Non-pigmented ciliary epithelial cell (primary cell): ENCODE measurements around the gene HOXA3.

Experiments used
- DNase-seq: peaks from one replicate; pipeline ENCODE4 v3.0.0-alpha.2; 2010; ENCODE audit warnings: low read depth

Gene HOXA3

GRCh38 chr7:27165996-27166530 lies 13.7 kb upstream of the HOXA3 start:
- DNase-seq = no peak

GRCh38 chr7:27165089-27165995 lies 13.0 kb upstream of the HOXA3 start, which contains the start of gene HOXA9:
TSS of gene HOXA9 (minus strand) at chr7:27165537. CDS start at chr7:27165457, 80 bp downstream.
- DNase-seq = no peak

- DNase-seq = no peak
These were observed 12.1 kb upstream of the HOXA3 start for GRCh38 chr7:27164367-27165088.

- DNase-seq = no peak
These were observed 11.6 kb upstream of the HOXA3 start for GRCh38 chr7:27164045-27164366.

- DNase-seq = no peak
These were observed 11.1 kb upstream of the HOXA3 start for GRCh38 chr7:27163288-27164044.

GRCh38 chr7:27162561-27163287 lies 10.3 kb upstream of the HOXA3 start:
- DNase-seq = no peak

GRCh38 chr7:27161721-27162560 lies 9.6 kb upstream of the HOXA3 start:
- DNase-seq = no peak

- no peak for DNase-seq
These were observed 8.9 kb upstream of the HOXA3 start for GRCh38 chr7:27161214-27161720.

- DNase-seq = peak; percentile 4
These were observed 8.3 kb upstream of the HOXA3 start for GRCh38 chr7:27160546-27161213.

- no peak for DNase-seq
These were observed 7.8 kb upstream of the HOXA3 start for GRCh38 chr7:27160145-27160545.

- no peak for DNase-seq
These were observed 7.1 kb upstream of the HOXA3 start for GRCh38 chr7:27159266-27160144.

GRCh38 chr7:27158436-27159265 lies 6.3 kb upstream of the HOXA3 start:
- no peak for DNase-seq

- no peak for DNase-seq
These were observed 5.5 kb upstream of the HOXA3 start for GRCh38 chr7:27157702-27158431.

GRCh38 chr7:27156916-27157701 lies 4.7 kb upstream of the HOXA3 start:
- no peak for DNase-seq

GRCh38 chr7:27156508-27156898 lies 4.1 kb upstream of the HOXA3 start, which contains the start of gene HOXA7:
TSS of gene HOXA7 (minus strand) at chr7:27156675. CDS start at chr7:27156545, 130 bp downstream.
- DNase-seq = no peak

GRCh38 chr7:27155816-27156507 lies 3.6 kb upstream of the HOXA3 start:
- DNase-seq = no peak
